ENCODE results near the gene NPAS1. TPM values are rescaled to one million over a fixed set of nuclear protein-coding genes. Genes with fewer than 3 reads are reported as not detected.
A peak's percentile ranks its signal among the peaks of the same experiment; 100 is the strongest.

The NPAS1 gene
- total RNA-seq, 1 experiment from 2014 or later, result 4.6 TPM

- TF ChIP-seq EGR1 (IDR thresholded peaks at IDR 0.05; ENCODE audit: low read depth), result no peak
- TF ChIP-seq POLR2AphosphoS5 (IDR thresholded peaks at IDR 0.05; ENCODE audit: low read depth, low read length), result no peak
- no peak for TF ChIP-seq CEBPB (IDR thresholded peaks at IDR 0.05; ENCODE audit: low read depth)
- no peak for TF ChIP-seq EZH2phosphoT487 (IDR thresholded peaks at IDR 0.05; ENCODE audit: borderline replicate concordance)
- TF ChIP-seq SRF (IDR thresholded peaks at IDR 0.05; ENCODE audit: low read depth), result no peak
- TF ChIP-seq TCF7L2 (IDR thresholded peaks at IDR 0.05; ENCODE audit: borderline replicate concordance, extremely low read depth, insufficient read depth, insufficient read length), result no peak
- TF ChIP-seq ELF1 (IDR thresholded peaks at IDR 0.05; ENCODE audit: borderline replicate concordance, low read depth), result no peak
- TF ChIP-seq POLR2A (IDR thresholded peaks at IDR 0.05; ENCODE audit: borderline replicate concordance, extremely low read depth, insufficient read depth, insufficient read length), result no peak
- no peak for TF ChIP-seq ZFX (IDR thresholded peaks at IDR 0.05)
- no peak for TF ChIP-seq SP1 (IDR thresholded peaks at IDR 0.05; ENCODE audit: low read depth)
- ATAC-seq, result no peak
- H3K9me2 ChIP-seq (ENCODE audit: insufficient read depth), result no peaks in the 10 kb centered on the region
- H3K27me3 ChIP-seq (ENCODE audit: insufficient read depth, low read length), result no peaks in the 10 kb centered on the region
- intact Hi-C loops (cut with micrococcal nuclease), result no loop called here
- H3K4me2 ChIP-seq (ENCODE audit: low read length), result peak overlapping the region; percentile 97
- no peak overlapping the region for H2AFZ ChIP-seq (ENCODE audit: low read depth, low read length, poor library complexity, severe bottlenecking)
- ChIA-PET RAD21 (ENCODE audit: low non-redundant PET in 1 of 2, low total read pairs in 2 of 2, uncharacterized antibody in 2 of 2, unreplicated experiment in 2 of 2) (no interaction called here), POLR2A (interaction anchor here (0.6 to 1.1 kb wide), 4 partner anchors 9 to 197 kb away, joined by 3 to 5 read pairs (median 3); partner anchors contain the start of genes AP2S1 and ZC3H4), CTCF (interaction anchor here (1.0 to 1.1 kb wide), 2 partner anchors 10 to 34 kb away, joined by 3 to 8 read pairs; no protein-coding TSS in a partner anchor)
- DNase-seq (ENCODE audit: low read depth, low spot score), result no peak
- H3K9me3 ChIP-seq (ENCODE audit: control insufficient read depth in 1 of 2, insufficient read depth in 1 of 2, low read depth in 1 of 2, low read length in 2 of 2), result no peaks in the 10 kb centered on the region
- H3K79me2 ChIP-seq (ENCODE audit: insufficient read depth, low read length), result peaks cover 8% of the 10 kb centered on the region; the same call in 1 of the 2 replicates
- H3K9ac ChIP-seq (ENCODE audit: low read length), result no peak overlapping the region
- H3K4me3 ChIP-seq (replicated peaks in 1 of 2; ENCODE audit: low read depth in 1 of 2, low read length in 2 of 2), result peak overlapping the region; percentile 71 to 72
- no peaks in the 10 kb centered on the region; a peak in 1 of 4 replicates for H3K36me3 ChIP-seq (ENCODE audit: control insufficient read depth in 1 of 2, insufficient read depth in 2 of 2, low read length in 2 of 2)
- H4K20me1 ChIP-seq (ENCODE audit: insufficient read depth), result no peaks in the 10 kb centered on the region
- peak overlapping the region; percentile 64 for H3K27ac ChIP-seq (ENCODE audit: low read depth, low read length)
- BruUV-seq (replicated peaks), result no TSS peak
- H3K4me1 ChIP-seq (ENCODE audit: control insufficient read depth in 1 of 2, insufficient read depth in 2 of 2, low read length in 2 of 2), result peaks cover 4 to 14% of the 10 kb centered on the region in 2 experiments; a peak in 3 of 4 replicates
Measured at GRCh38 chr19:47047272-47047762, 27.7 kb downstream of the NPAS1 start.
